Measurements from ENCODE around the gene WSCD1.

Gene WSCD1

DNA sequence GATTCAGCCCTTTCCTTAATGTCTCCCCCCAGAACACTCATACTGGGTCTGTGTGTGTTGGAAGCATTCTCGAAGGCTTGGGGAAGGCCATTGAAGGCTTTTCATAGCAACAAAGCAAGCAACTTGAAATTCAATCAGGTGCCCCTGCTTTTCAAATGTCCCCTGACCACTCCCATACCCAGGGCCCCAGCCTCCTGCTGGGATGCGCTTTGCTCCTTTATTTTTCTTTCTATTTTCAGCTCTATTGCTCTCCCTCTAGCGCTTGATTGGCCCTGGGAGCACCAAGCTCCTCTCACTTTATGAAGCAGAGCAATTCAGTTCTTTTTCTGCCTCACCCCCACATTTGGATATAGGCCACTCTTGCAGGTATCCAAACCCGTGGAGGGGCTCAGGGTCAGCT, 92.0 kb downstream of the WSCD1 start:
- no peak overlapping the region for H4K5ac ChIP-seq (ENCODE audit: low read length)
- H3K23ac ChIP-seq (ENCODE audit: low read length), result no peak overlapping the region
- no peak overlapping the region for H3K18ac ChIP-seq (ENCODE audit: low read length)
- H3K79me2 ChIP-seq (ENCODE audit: control insufficient read depth, insufficient read depth, low read length), result no peaks in the 10 kb centered on the region
- H3K36me3 ChIP-seq (ENCODE audit: control insufficient read depth, insufficient read depth, low read length), result no peaks in the 10 kb centered on the region
- DNase-seq, result no peak
- H4K8ac ChIP-seq (ENCODE audit: low read depth, low read length), result no peak overlapping the region
- H3K4me2 ChIP-seq (ENCODE audit: low read length), result no peak overlapping the region
- no peaks in the 10 kb centered on the region for H3K4me1 ChIP-seq (ENCODE audit: control insufficient read depth, low read depth, low read length)
- no peak overlapping the region for H3K9ac ChIP-seq (ENCODE audit: low read length)
- WGBS (ENCODE audit: extremely low coverage, insufficient coverage, low lambda C conversion rate), result no CpG with 5 or more reads among the region's 4 CpGs
- H3K27me3 ChIP-seq (ENCODE audit: insufficient read depth, low read length, poor library complexity), result no peaks in the 10 kb centered on the region
- H2BK5ac ChIP-seq (ENCODE audit: low read length), result no peak overlapping the region
- no peak overlapping the region for H2BK15ac ChIP-seq (replicated peaks; ENCODE audit: low read depth)
- H3K27ac ChIP-seq (ENCODE audit: low read depth, low read length), result no peak overlapping the region
- no peak overlapping the region for H3K4ac ChIP-seq (ENCODE audit: low read depth, low read length)
- H3K4me3 ChIP-seq (ENCODE audit: low read length), result no peak overlapping the region
- no peak overlapping the region for H3K56ac ChIP-seq (ENCODE audit: low read length)
- H2BK120ac ChIP-seq (ENCODE audit: low read depth, low read length), result no peak overlapping the region
- no peaks in the 10 kb centered on the region for H3K79me1 ChIP-seq (ENCODE audit: low read length)
- no peak overlapping the region for H2AK5ac ChIP-seq (ENCODE audit: low read length)

GRCh38 chr17:6162892-6163291, 92.7 kb downstream of the WSCD1 start:
- Histone ChIP-seq H2BK5ac (ENCODE audit: low read length) (no peak overlapping the region), H3K4me3 (ENCODE audit: low read length) (no peak overlapping the region), H2BK15ac (replicated peaks; ENCODE audit: low read depth) (no peak overlapping the region), H3K36me3 (ENCODE audit: control insufficient read depth, insufficient read depth, low read length) (no peaks in the 10 kb centered on the region), H2BK120ac (ENCODE audit: low read depth, low read length) (no peak overlapping the region), H4K5ac (ENCODE audit: low read length) (no peak overlapping the region), H2AK5ac (ENCODE audit: low read length) (no peak overlapping the region), H3K4me1 (ENCODE audit: control insufficient read depth, low read depth, low read length) (no peaks in the 10 kb centered on the region), H3K18ac (ENCODE audit: low read length) (no peak overlapping the region), H3K9ac (ENCODE audit: low read length) (no peak overlapping the region), H3K4ac (ENCODE audit: low read depth, low read length) (no peak overlapping the region), H3K27me3 (ENCODE audit: insufficient read depth, low read length, poor library complexity) (no peaks in the 10 kb centered on the region), H3K79me1 (ENCODE audit: low read length) (no peaks in the 10 kb centered on the region), H3K23ac (ENCODE audit: low read length) (no peak overlapping the region), H3K56ac (ENCODE audit: low read length) (no peak overlapping the region), H3K4me2 (ENCODE audit: low read length) (no peak overlapping the region), H3K79me2 (ENCODE audit: control insufficient read depth, insufficient read depth, low read length) (no peaks in the 10 kb centered on the region), H3K27ac (ENCODE audit: low read depth, low read length) (no peak overlapping the region), H4K8ac (ENCODE audit: low read depth, low read length) (no peak overlapping the region)
- WGBS (ENCODE audit: extremely low coverage, insufficient coverage, low lambda C conversion rate), result no CpG with 5 or more reads among the region's 9 CpGs
- no peak for DNase-seq

DNA sequence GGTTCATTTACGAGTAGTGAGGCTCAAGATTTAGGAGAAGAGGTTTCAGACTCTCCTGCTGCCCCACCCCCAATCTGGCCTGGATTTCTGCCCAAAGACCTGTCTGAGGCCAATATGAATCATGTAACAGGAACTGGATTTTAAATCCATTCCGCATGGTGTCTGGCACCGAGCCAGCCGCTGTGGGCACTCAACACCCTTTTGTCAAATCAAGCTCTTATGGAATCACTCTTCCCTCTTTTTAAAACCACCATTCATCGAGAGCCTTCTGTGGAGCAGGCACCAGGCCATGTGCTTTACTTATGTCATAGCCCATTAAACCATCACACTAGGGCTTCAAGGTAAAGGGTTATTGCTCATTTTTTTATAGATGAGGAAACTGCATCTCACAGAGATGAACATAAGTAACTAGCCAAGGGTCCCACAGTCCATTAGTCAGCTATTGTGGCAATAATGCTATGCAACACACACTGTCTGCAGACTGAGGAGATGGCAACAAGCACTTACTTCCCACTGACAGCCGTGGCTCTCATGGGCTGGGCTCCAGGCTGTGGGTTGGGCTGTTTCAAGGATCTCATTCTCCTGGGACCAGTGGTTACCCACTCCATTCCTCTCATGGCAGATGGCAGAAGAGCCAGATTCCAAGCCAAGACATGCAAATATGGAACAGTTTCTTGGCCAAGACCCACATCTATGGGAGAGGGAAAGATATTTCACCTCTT, 93.6 kb downstream of the WSCD1 start:
- Histone ChIP-seq H2BK15ac (replicated peaks; ENCODE audit: low read depth) (no peak overlapping the region), H3K79me2 (ENCODE audit: control insufficient read depth, insufficient read depth, low read length) (no peaks in the 10 kb centered on the region), H4K8ac (ENCODE audit: low read depth, low read length) (no peak overlapping the region), H3K18ac (ENCODE audit: low read length) (no peak overlapping the region), H3K79me1 (ENCODE audit: low read length) (no peaks in the 10 kb centered on the region), H3K56ac (ENCODE audit: low read length) (no peak overlapping the region), H3K9ac (ENCODE audit: low read length) (no peak overlapping the region), H3K23ac (ENCODE audit: low read length) (no peak overlapping the region), H3K4ac (ENCODE audit: low read depth, low read length) (no peak overlapping the region), H2AK5ac (ENCODE audit: low read length) (no peak overlapping the region), H3K36me3 (ENCODE audit: control insufficient read depth, insufficient read depth, low read length) (no peaks in the 10 kb centered on the region), H2BK5ac (ENCODE audit: low read length) (no peak overlapping the region), H3K27ac (ENCODE audit: low read depth, low read length) (no peak overlapping the region), H2BK120ac (ENCODE audit: low read depth, low read length) (no peak overlapping the region), H3K27me3 (ENCODE audit: insufficient read depth, low read length, poor library complexity) (no peaks in the 10 kb centered on the region), H4K5ac (ENCODE audit: low read length) (no peak overlapping the region), H3K4me1 (ENCODE audit: control insufficient read depth, low read depth, low read length) (no peaks in the 10 kb centered on the region), H3K4me2 (ENCODE audit: low read length) (no peak overlapping the region), H3K4me3 (ENCODE audit: low read length) (no peak overlapping the region)
- DNase-seq, result no peak
- no CpG with 5 or more reads among the region's 6 CpGs for WGBS (ENCODE audit: extremely low coverage, insufficient coverage, low lambda C conversion rate)

- Histone ChIP-seq H3K4me2 (ENCODE audit: low read length) (no peak overlapping the region), H3K79me1 (ENCODE audit: low read length) (no peaks in the 10 kb centered on the region), H3K27ac (ENCODE audit: low read depth, low read length) (no peak overlapping the region), H2BK15ac (replicated peaks; ENCODE audit: low read depth) (no peak overlapping the region), H3K9ac (ENCODE audit: low read length) (no peak overlapping the region), H2BK5ac (ENCODE audit: low read length) (no peak overlapping the region), H3K4ac (ENCODE audit: low read depth, low read length) (no peak overlapping the region), H3K4me3 (ENCODE audit: low read length) (no peak overlapping the region), H3K4me1 (ENCODE audit: control insufficient read depth, low read depth, low read length) (no peaks in the 10 kb centered on the region), H4K5ac (ENCODE audit: low read length) (no peak overlapping the region), H2BK120ac (ENCODE audit: low read depth, low read length) (no peak overlapping the region), H3K18ac (ENCODE audit: low read length) (no peak overlapping the region), H3K23ac (ENCODE audit: low read length) (no peak overlapping the region), H4K8ac (ENCODE audit: low read depth, low read length) (no peak overlapping the region), H3K56ac (ENCODE audit: low read length) (no peak overlapping the region), H2AK5ac (ENCODE audit: low read length) (no peak overlapping the region), H3K36me3 (ENCODE audit: control insufficient read depth, insufficient read depth, low read length) (no peaks in the 10 kb centered on the region), H3K27me3 (ENCODE audit: insufficient read depth, low read length, poor library complexity) (no peaks in the 10 kb centered on the region), H3K79me2 (ENCODE audit: control insufficient read depth, insufficient read depth, low read length) (no peaks in the 10 kb centered on the region)
- no peak for DNase-seq
- no CpG with 5 or more reads among the region's 5 CpGs for WGBS (ENCODE audit: extremely low coverage, insufficient coverage, low lambda C conversion rate)
Observed at GRCh38 chr17:6164996-6165395, 94.8 kb downstream of the WSCD1 start.

- Histone ChIP-seq H3K79me2 (ENCODE audit: control insufficient read depth, insufficient read depth, low read length) (no peaks in the 10 kb centered on the region), H4K8ac (ENCODE audit: low read depth, low read length) (no peak overlapping the region), H3K4ac (ENCODE audit: low read depth, low read length) (no peak overlapping the region), H3K9ac (ENCODE audit: low read length) (no peak overlapping the region), H3K4me3 (ENCODE audit: low read length) (no peak overlapping the region), H3K79me1 (ENCODE audit: low read length) (no peaks in the 10 kb centered on the region), H2BK15ac (replicated peaks; ENCODE audit: low read depth) (no peak overlapping the region), H3K18ac (ENCODE audit: low read length) (no peak overlapping the region), H3K4me2 (ENCODE audit: low read length) (no peak overlapping the region), H3K27ac (ENCODE audit: low read depth, low read length) (no peak overlapping the region), H2BK120ac (ENCODE audit: low read depth, low read length) (no peak overlapping the region), H3K56ac (ENCODE audit: low read length) (no peak overlapping the region), H3K23ac (ENCODE audit: low read length) (no peak overlapping the region), H2AK5ac (ENCODE audit: low read length) (no peak overlapping the region), H3K27me3 (ENCODE audit: insufficient read depth, low read length, poor library complexity) (no peaks in the 10 kb centered on the region), H2BK5ac (ENCODE audit: low read length) (no peak overlapping the region), H3K36me3 (ENCODE audit: control insufficient read depth, insufficient read depth, low read length) (no peaks in the 10 kb centered on the region), H3K4me1 (ENCODE audit: control insufficient read depth, low read depth, low read length) (no peaks in the 10 kb centered on the region), H4K5ac (ENCODE audit: low read length) (no peak overlapping the region)
- WGBS (ENCODE audit: extremely low coverage, insufficient coverage, low lambda C conversion rate), result no CpG with 5 or more reads among the region's 6 CpGs
- no peak for DNase-seq
Observed at GRCh38 chr17:6165806-6166205, 95.6 kb downstream of the WSCD1 start.
